HCT116 (cell line): ENCODE results near the gene CABLES1. TPM values are rescaled to one million over a fixed set of nuclear protein-coding genes. Genes with fewer than 3 reads are reported as not detected.

Experiments used
- ATAC-seq: fragments of 200-7000 bp; cut with Tn5 transposase; 2 replicates; pipeline ENCODE4 v1.9.1; 2020; ENCODE audit warnings: mild to moderate bottlenecking, moderate library complexity
- BruUV-seq: library from RNA; stranded (reverse); fragments of 400-500 nt; replicated peaks from 2 replicates; lab custom pipeline; 2021; lab: Mats Ljungman, UMichigan
- CTCF ChIA-PET: fragments of 300-600 bp; sonication (Branson Sonifier 250); formaldehyde crosslinking; loops from one replicate; lab custom pipeline; 2021; ENCODE audit warnings: antibody characterized with exemption; lab: Charles Lee
- POLR2A ChIA-PET: fragments of 300-600, 350-600 bp; sonication (Branson Sonifier 250); formaldehyde crosslinking; loops from one replicate; lab custom pipeline; 2021; ENCODE audit warnings: antibody characterized with exemption; lab: Charles Lee
- RAD21 ChIA-PET, 2 experiments: fragments of 300-600 bp; sonication (Branson Sonifier 250); formaldehyde crosslinking; loops; one replicate each; lab custom pipeline; 2023; ENCODE audit warnings: low total read pairs in 2 of 2; ENCODE audit not compliant: uncharacterized antibody in 2 of 2, unreplicated experiment in 2 of 2, low non-redundant PET in 1 of 2; lab: Charles Lee
- DNase-seq: peaks from one replicate; pipeline ENCODE4 v3.0.0-alpha.2; 2010; ENCODE audit warnings: low read depth, low spot score
- H2AFZ ChIP-seq: fragments of 200-600 bp; shearing (Covaris generic), sonication (generic); 2 replicates; pipeline ENCODE4 v1.6.1; 2017; ENCODE audit warnings: low read depth, mixed run types, mixed read lengths, antibody characterized with exemption, low read length; ENCODE audit not compliant: poor library complexity, severe bottlenecking
- H3K27ac ChIP-seq: 2 replicates; pipeline ENCODE4 v1.5.1; 2012; ENCODE audit warnings: low read depth, low read length
- H3K27me3 ChIP-seq: fragments of 200-600 bp; sonication (generic); 2 replicates; pipeline ENCODE4 v1.6.1; 2016; ENCODE audit warnings: mixed run types, low read length, mixed read lengths; ENCODE audit not compliant: insufficient read depth
- H3K36me3 ChIP-seq, 2 experiments: fragments of 200-500 bp in 1 of 2; fragments of 200-600 bp in 1 of 2; sonication (Bioruptor generic) in 1 of 2; sonication (generic) in 1 of 2; 2 replicates each; pipeline versions ENCODE4 v1.5.1 to v1.6.1; 2014 to 2016; ENCODE audit warnings: low read length in 2 of 2, inconsistent platforms in 1 of 2, mixed read lengths in 1 of 2, mixed run types in 1 of 2; ENCODE audit not compliant: insufficient read depth in 2 of 2, control insufficient read depth in 1 of 2
- H3K4me1 ChIP-seq, 2 experiments: fragments of 200-600 bp in 1 of 2; sonication (generic) in 1 of 2; 2 replicates each; pipeline versions ENCODE4 v1.5.1 to v1.6.1; 2012 to 2017; ENCODE audit warnings: low read length in 2 of 2, inconsistent platforms in 1 of 2, mild to moderate bottlenecking in 1 of 2, mixed read lengths in 1 of 2, mixed run types in 1 of 2, moderate library complexity in 1 of 2; ENCODE audit not compliant: insufficient read depth in 2 of 2, control insufficient read depth in 1 of 2
- H3K4me2 ChIP-seq: fragments of 200-600 bp; sonication (generic); 2 replicates; pipeline ENCODE4 v1.6.1; 2017; ENCODE audit warnings: mixed run types, low read length, mixed read lengths
- H3K4me3 ChIP-seq, 2 experiments: fragments of 200-600 bp in 1 of 2; sonication (generic) in 1 of 2; replicated peaks in 1 of 2; 2 replicates each; pipeline ENCODE4 v1.5.1; 2011 to 2016; ENCODE audit warnings: low read length in 2 of 2, control low read depth in 1 of 2, low read depth in 1 of 2, mild to moderate bottlenecking in 1 of 2, mixed read lengths in 1 of 2, mixed run types in 1 of 2
- H3K79me2 ChIP-seq: fragments of 200-600 bp; sonication (generic); 2 replicates; pipeline ENCODE4 v1.6.1; 2017; ENCODE audit warnings: mild to moderate bottlenecking, mixed run types, low read length, moderate library complexity, mixed read lengths; ENCODE audit not compliant: insufficient read depth
- H3K9ac ChIP-seq: fragments of 200-600 bp; sonication (generic); 2 replicates; pipeline ENCODE4 v1.6.1; 2016; ENCODE audit warnings: low read length, mixed read lengths
- H3K9me2 ChIP-seq: fragments of 200-600 bp; sonication (generic), shearing (Covaris generic); 2 replicates; pipeline ENCODE4 v1.6.1; 2017; ENCODE audit warnings: mixed run types, mild to moderate bottlenecking, moderate library complexity; ENCODE audit not compliant: insufficient read depth
- H3K9me3 ChIP-seq, 2 experiments: fragments of 200-500 bp in 1 of 2; fragments of 200-600 bp in 1 of 2; sonication (Bioruptor generic) in 1 of 2; sonication (generic) in 1 of 2; 2 replicates each; pipeline ENCODE4 v1.6.1; 2014 to 2017; ENCODE audit warnings: low read length in 2 of 2, mixed read lengths in 2 of 2, inconsistent platforms in 1 of 2, low read depth in 1 of 2, mild to moderate bottlenecking in 1 of 2, mixed run types in 1 of 2, moderate library complexity in 1 of 2; ENCODE audit not compliant: control insufficient read depth in 1 of 2, insufficient read depth in 1 of 2
- H4K20me1 ChIP-seq: fragments of 200-600 bp; sonication (generic), shearing (Covaris generic); 2 replicates; pipeline ENCODE4 v1.6.1; 2017; ENCODE audit warnings: mixed run types, mild to moderate bottlenecking, moderate library complexity; ENCODE audit not compliant: insufficient read depth
- CTCF ChIP-seq, 3 experiments: fragments of 200-600 bp in 1 of 3; sonication (generic) in 1 of 3; IDR thresholded peaks in 2 of 3; conservative IDR thresholded peaks in 1 of 3; 2 replicates each; pipeline ENCODE4 v1.5.1; 2012 to 2017; ENCODE audit warnings: low read depth in 2 of 3, low read length in 2 of 3, antibody characterized with exemption in 1 of 3, borderline replicate concordance in 1 of 3, control low read depth in 1 of 3, mild to moderate bottlenecking in 1 of 3, mixed read lengths in 1 of 3, mixed run types in 1 of 3, moderate library complexity in 1 of 3; ENCODE audit not compliant: insufficient read depth in 1 of 3
- EZH2 ChIP-seq: fragments of 200-600 bp; sonication (generic); IDR thresholded peaks from 2 replicates; pipeline ENCODE4 v1.6.1; 2017; ENCODE audit warnings: antibody characterized with exemption, mixed run types
- EZH2phosphoT487 ChIP-seq: fragments of 200-600 bp; IDR thresholded peaks from 2 replicates; pipeline ENCODE4 v1.6.1; 2018; ENCODE audit warnings: antibody characterized with exemption, borderline replicate concordance
- JUND ChIP-seq: IDR thresholded peaks from 2 replicates; pipeline ENCODE4 v1.6.1; 2012
- MAX ChIP-seq: IDR thresholded peaks from 2 replicates; pipeline ENCODE4 v1.6.1; 2012
- POLR2A ChIP-seq: IDR thresholded peaks from 2 replicates; pipeline ENCODE4 v1.7.0; 2011; ENCODE audit warnings: borderline replicate concordance; ENCODE audit not compliant: insufficient read depth, insufficient read length; ENCODE audit errors: extremely low read depth
- SP1 ChIP-seq: IDR thresholded peaks from 2 replicates; pipeline ENCODE4 v1.6.1; 2012; ENCODE audit warnings: low read depth
- TCF7L2 ChIP-seq: IDR thresholded peaks from 2 replicates; pipeline ENCODE4 v1.7.0; 2011; ENCODE audit warnings: borderline replicate concordance, inconsistent platforms; ENCODE audit not compliant: insufficient read depth, insufficient read length; ENCODE audit errors: extremely low read depth
- intact Hi-C: fragments of 100-400 bp; cut with micrococcal nuclease; formaldehyde crosslinking; loops from 2 replicates; pipeline ENCODE4 v1.10.0; 2022
- total RNA-seq: library from RNA; stranded (reverse); gene quantifications from one replicate; pipeline ENCODE4 v1.2.1, GENCODE V29; 2021; ENCODE audit not compliant: unreplicated experiment

The CABLES1 gene
- total RNA-seq, 1 experiment from 2014 or later: 7.7 TPM

- ChIA-PET POLR2A (interaction anchor here (1.4 kb wide), 1 partner anchor 31 kb away, joined by 3 read pairs; no protein-coding TSS in a partner anchor), RAD21 (no interaction called here), CTCF (interaction anchor here (1.3 kb wide), 1 partner anchor 45 kb away, joined by 3 read pairs; no protein-coding TSS in a partner anchor)
- TF ChIP-seq EZH2 (no peak), SP1 (no peak), EZH2phosphoT487 (no peak), TCF7L2 (no peak)
- DNase-seq (no peak), ATAC-seq (no peak)
- no peaks in the 10 kb centered on the region for H3K79me2 ChIP-seq
- H3K4me2 ChIP-seq: no peak overlapping the region
- H3K36me3 ChIP-seq: no peaks in the 10 kb centered on the region
- intact Hi-C loops: no loop called here
- no TSS peak for BruUV-seq
- H3K4me1 ChIP-seq: peaks cover 38 to 53% of the 10 kb centered on the region in 2 experiments
- no peaks in the 10 kb centered on the region for H3K9me3 ChIP-seq
- H2AFZ ChIP-seq: peak overlapping the region; percentile 37
- H4K20me1 ChIP-seq: no peaks in the 10 kb centered on the region
- no peak overlapping the region for H3K4me3 ChIP-seq
- H3K9me2 ChIP-seq: no peaks in the 10 kb centered on the region
- H3K27ac ChIP-seq: no peak overlapping the region
- H3K27me3 ChIP-seq: no peaks in the 10 kb centered on the region
- H3K9ac ChIP-seq: no peak overlapping the region
Measured at GRCh38 chr18:23102493-23103261, 32.6 kb upstream of the CABLES1 start.

GRCh38 chr18:23103449-23103848 lies 31.8 kb upstream of the CABLES1 start:
- no peaks in the 10 kb centered on the region for H3K36me3 ChIP-seq
- H3K9me3 ChIP-seq: no peaks in the 10 kb centered on the region
- no peaks in the 10 kb centered on the region for H4K20me1 ChIP-seq
- H3K27me3 ChIP-seq: no peaks in the 10 kb centered on the region
- no peaks in the 10 kb centered on the region for H3K9me2 ChIP-seq
- H3K4me2 ChIP-seq: no peak overlapping the region
- no peak overlapping the region for H3K27ac ChIP-seq
- TF ChIP-seq JUND: no peak
- TF ChIP-seq CTCF (IDR thresholded peaks at IDR 0.05 in 2 of 3, conservative IDR thresholded peaks at IDR 0.05 in 1 of 3; ENCODE audit: borderline replicate concordance in 1 of 3, insufficient read depth in 1 of 3, low read depth in 2 of 3, low read length in 2 of 3): peak in 2 of 3 experiments; percentile 20 to 30; a peak in 3 of 6 replicates
- TF ChIP-seq EZH2: no peak
- TF ChIP-seq MAX: no peak
- TF ChIP-seq POLR2A: no peak
- TF ChIP-seq, all 23 proteins: peak for 1
- intact Hi-C loops: no loop called here
- Histone ChIP-seq H3K4me3 (no peak overlapping the region), H3K4me1 (peaks cover 46 to 61% of the 10 kb centered on the region in 2 experiments), H2AFZ (no peak overlapping the region), H3K79me2 (no peaks in the 10 kb centered on the region), H3K9ac (no peak overlapping the region)
- RAD21 ChIA-PET: no interaction called here
- POLR2A ChIA-PET: interaction anchor here (1.4 kb wide), 1 partner anchor 30 kb away, joined by 3 read pairs; no protein-coding TSS in a partner anchor
- DNase-seq (no peak), ATAC-seq (no peak)
- CTCF ChIA-PET: interaction anchor here (1.3 kb wide), 1 partner anchor 46 kb away, joined by 3 read pairs; no protein-coding TSS in a partner anchor
- BruUV-seq: no TSS peak
